A549 treated with Hydrocortisone at 1 μM for 4 hours (cell line): Measurements from ENCODE around the gene MYLK3. TPM values are rescaled to one million over a fixed set of nuclear protein-coding genes. Genes with fewer than 3 reads are reported as not detected.

ENCODE experiments used
- total RNA-seq: library from RNA; stranded (reverse); fragments of 200-300 nt; extraction: Qiagen RNA extraction; gene quantifications from 5 replicates; pipeline ENCODE4 v1.2.3, GENCODE V29; 2022

Gene MYLK3
- 0.01 to 0.10 TPM (median 0.02 TPM) in 5 replicates for total RNA-seq

GRCh38 chr16:46747777-46748651 lies at the start of gene MYLK3:
MYLK3 (minus strand) TSS chr16:46748344; CDS start chr16:46748193, 151 bp downstream.

GRCh38 chr16:46689365-46690280 lies 58.5 kb downstream of the MYLK3 start, which contains the start of gene ORC6:
ORC6 (plus strand) TSS chr16:46689659; CDS start chr16:46689706, 47 bp downstream.

GRCh38 chr16:46688654-46689364 lies 59.3 kb downstream of the MYLK3 start, which contains the start of gene VPS35:
VPS35 (minus strand) TSS chr16:46689178; CDS start chr16:46689133, 45 bp downstream.

Other genes starting within 250 kb of the MYLK3 start
- gene SHCBP1, start 127.0 kb downstream of the MYLK3 start, total RNA-seq = 31.7 to 45.2 TPM (median 36.2 TPM) in 5 replicates
- gene VPS35, start 59.2 kb downstream of the MYLK3 start, total RNA-seq = 78.0 to 103 TPM (median 80.1 TPM) in 5 replicates
- 41.4 to 46.6 TPM (median 43.0 TPM) in 5 replicates for gene ORC6, start 58.7 kb downstream of the MYLK3 start, total RNA-seq
- gene C16orf87, start 82.8 kb upstream of the MYLK3 start, total RNA-seq = 5.8 to 7.2 TPM (median 6.7 TPM) in 5 replicates
- 10.1 to 12.4 TPM (median 11.1 TPM) in 5 replicates for gene GPT2, start 136.0 kb upstream of the MYLK3 start, total RNA-seq
- 67.1 to 81.3 TPM (median 72.1 TPM) in 5 replicates for gene DNAJA2, start 225.3 kb upstream of the MYLK3 start, total RNA-seq